BE2C (cell line): Measurements from ENCODE around the gene FEM1A. TPM values are rescaled to one million over a fixed set of nuclear protein-coding genes. Genes with fewer than 3 reads are reported as not detected.
"Not testable (repeated sequence)": the region's sequence is repeated elsewhere in the genome, so short reads cannot be mapped to it uniquely, and the experiment has no call there.

ENCODE experiments used
- DNase-seq: peaks from one replicate; pipeline ENCODE4 v3.0.0-alpha.2; 2020
- H3K27me3 ChIP-seq: fragments of 250-450 bp; sonication (Bioruptor Pico); 2 replicates; pipeline ENCODE4 v1.5.1; 2020; ENCODE audit warnings: mild to moderate bottlenecking
- H3K36me3 ChIP-seq: fragments of 250-450 bp; sonication (Bioruptor Pico); 2 replicates; pipeline ENCODE4 v1.5.1; 2020; ENCODE audit warnings: mild to moderate bottlenecking
- H3K4me1 ChIP-seq: fragments of 250-450 bp; sonication (Bioruptor Pico); 2 replicates; pipeline ENCODE4 v1.5.1; 2020
- H3K4me3 ChIP-seq: 2 replicates; pipeline ENCODE4 v1.5.1; 2011; ENCODE audit warnings: low read depth, low read length
- H3K9me3 ChIP-seq: fragments of 250-450 bp; sonication (Bioruptor Pico); 2 replicates; pipeline ENCODE4 v1.5.1; 2020
- CTCF ChIP-seq: IDR thresholded peaks from 2 replicates; pipeline ENCODE4 v1.5.1; 2012; ENCODE audit warnings: mild to moderate bottlenecking, low read depth, low read length
- polyA plus RNA-seq: library from polyadenylated mRNA; unstranded; fragments of >200 nt; gene quantifications from one replicate; pipeline ENCODE4 v1.2.1, GENCODE V29; 2012; ENCODE audit warnings: low read depth, missing spikeins; ENCODE audit not compliant: insufficient read length, insufficient read depth

Gene FEM1A, protein sequence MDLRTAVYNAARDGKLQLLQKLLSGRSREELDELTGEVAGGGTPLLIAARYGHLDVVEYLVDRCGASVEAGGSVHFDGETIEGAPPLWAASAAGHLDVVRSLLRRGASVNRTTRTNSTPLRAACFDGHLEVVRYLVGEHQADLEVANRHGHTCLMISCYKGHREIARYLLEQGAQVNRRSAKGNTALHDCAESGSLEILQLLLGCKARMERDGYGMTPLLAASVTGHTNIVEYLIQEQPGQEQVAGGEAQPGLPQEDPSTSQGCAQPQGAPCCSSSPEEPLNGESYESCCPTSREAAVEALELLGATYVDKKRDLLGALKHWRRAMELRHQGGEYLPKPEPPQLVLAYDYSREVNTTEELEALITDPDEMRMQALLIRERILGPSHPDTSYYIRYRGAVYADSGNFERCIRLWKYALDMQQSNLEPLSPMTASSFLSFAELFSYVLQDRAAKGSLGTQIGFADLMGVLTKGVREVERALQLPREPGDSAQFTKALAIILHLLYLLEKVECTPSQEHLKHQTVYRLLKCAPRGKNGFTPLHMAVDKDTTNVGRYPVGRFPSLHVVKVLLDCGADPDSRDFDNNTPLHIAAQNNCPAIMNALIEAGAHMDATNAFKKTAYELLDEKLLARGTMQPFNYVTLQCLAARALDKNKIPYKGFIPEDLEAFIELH
- polyA plus RNA-seq = 16.3 TPM

GRCh38 chr19:4791183-4792018, at the start of gene FEM1A:
Gene FEM1A, plus strand, starts transcription at chr19:4791734. Its CDS starts 121 bp downstream, at chr19:4791855.
- DNase-seq = peak; percentile 98
- peaks cover 5% of the 10 kb centered on the region; the same call in 1 of the 2 replicates for H3K4me1 ChIP-seq

GRCh38 chr19:4742723-4743646, 48.5 kb upstream of the FEM1A start:
- no peak overlapping the region for H3K4me3 ChIP-seq
- DNase-seq = peak; percentile 62
- no peaks in the 10 kb centered on the region for H3K27me3 ChIP-seq
- H3K4me1 ChIP-seq = peaks cover 16% of the 10 kb centered on the region
- H3K36me3 ChIP-seq = no peaks in the 10 kb centered on the region
- TF ChIP-seq CTCF = no peak
- no peaks in the 10 kb centered on the region for H3K9me3 ChIP-seq

More at GRCh38 chr19:4791183-4792018, at the start of gene FEM1A:
- Histone ChIP-seq H3K36me3 (peaks cover 26% of the 10 kb centered on the region), H3K9me3 (no peaks in the 10 kb centered on the region), H3K4me3 (peak within 1 kb of the TSS; percentile 82), H3K27me3 (no peaks in the 10 kb centered on the region)
- TF ChIP-seq CTCF = peak; percentile 98

GRCh38 chr19:4744451-4745174, 46.9 kb upstream of the FEM1A start:
- Histone ChIP-seq H3K27me3 (no peaks in the 10 kb centered on the region), H3K4me1 (peaks cover 11% of the 10 kb centered on the region), H3K36me3 (no peaks in the 10 kb centered on the region), H3K9me3 (no peaks in the 10 kb centered on the region), H3K4me3 (no peak overlapping the region)
- no peak for DNase-seq
- TF ChIP-seq CTCF = no peak

GRCh38 chr19:4745175-4745574, 46.4 kb upstream of the FEM1A start:
- DNase-seq, H3K4me3 ChIP-seq, H3K9me3 ChIP-seq, H3K27me3 ChIP-seq, H3K36me3 ChIP-seq: not testable (repeated sequence)
- peaks cover 15% of the 10 kb centered on the region for H3K4me1 ChIP-seq

DNA sequence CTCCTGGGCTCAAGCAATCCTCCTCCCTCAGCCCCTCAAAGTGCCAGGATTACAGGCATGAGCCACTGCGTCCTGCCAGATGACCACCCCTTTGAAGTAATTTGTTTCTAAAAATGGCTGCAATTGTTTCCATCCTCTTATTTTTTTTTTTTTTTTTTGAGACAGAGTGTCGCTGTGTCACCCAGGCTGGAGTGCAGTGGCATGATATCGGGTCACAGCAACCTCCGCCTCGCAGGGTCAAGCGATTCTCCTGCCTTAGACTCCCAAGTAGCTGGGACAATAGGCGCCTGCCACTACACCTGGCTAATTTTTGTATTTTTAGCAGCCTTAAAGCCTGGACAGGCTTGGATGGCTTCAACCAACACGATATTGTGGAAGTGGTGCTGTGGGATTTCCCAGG, 45.5 kb upstream of the FEM1A start:
- no peaks in the 10 kb centered on the region for H3K27me3 ChIP-seq
- no peak overlapping the region for H3K4me3 ChIP-seq
- H3K4me1 ChIP-seq = peaks cover 16% of the 10 kb centered on the region
- no peaks in the 10 kb centered on the region for H3K36me3 ChIP-seq
- DNase-seq = no peak
- TF ChIP-seq CTCF = no peak
- no peaks in the 10 kb centered on the region for H3K9me3 ChIP-seq
